Ishikawa (cell line): ENCODE data around the gene FGFBP3.

Source experiments
- CEBPB ChIP-seq: IDR thresholded peaks from 2 replicates; pipeline ENCODE4 v1.6.1; 2012
- CREB1 ChIP-seq: IDR thresholded peaks from 2 replicates; pipeline ENCODE4 v1.6.1; 2012; ENCODE audit warnings: low read depth
- EP300 ChIP-seq: IDR thresholded peaks from 2 replicates; pipeline ENCODE4 v1.6.1; 2012; ENCODE audit warnings: borderline replicate concordance
- MAX ChIP-seq: IDR thresholded peaks from 2 replicates; pipeline ENCODE4 v1.6.1; 2012
- NFIC ChIP-seq: IDR thresholded peaks from 2 replicates; pipeline ENCODE4 v1.6.1; 2012
- RAD21 ChIP-seq: IDR thresholded peaks from 2 replicates; pipeline ENCODE4 v1.6.1; 2012; ENCODE audit warnings: low read depth
- REST ChIP-seq: IDR thresholded peaks from 2 replicates; pipeline ENCODE4 v1.6.1; 2012; ENCODE audit warnings: low read depth, mild to moderate bottlenecking
- TAF1 ChIP-seq: IDR thresholded peaks from 2 replicates; pipeline ENCODE4 v1.6.1; 2012; ENCODE audit warnings: low read depth, mild to moderate bottlenecking
- YY1 ChIP-seq: IDR thresholded peaks from 2 replicates; pipeline ENCODE4 v1.6.1; 2012; ENCODE audit warnings: low read depth

GRCh38 chr10:91864744-91865143 is 44.5 kb downstream of the FGFBP3 start:
- TF ChIP-seq REST (no peak), MAX (no peak), NFIC (no peak), TAF1 (no peak), EP300 (no peak), CEBPB (no peak), YY1 (no peak), RAD21 (no peak), CREB1 (no peak)
